Neural cell (in vitro differentiated cells): ENCODE data around the gene RPL29.

Experiments
- EZH2 ChIP-seq: fragments of 200-600, 300-800 bp; shearing (Covaris generic), sonication (generic); IDR thresholded peaks from 2 replicates; pipeline ENCODE4 v1.6.1; 2014; ENCODE audit warnings: antibody characterized with exemption, low read length, borderline replicate concordance, mild to moderate bottlenecking; ENCODE audit not compliant: insufficient read depth, poor library complexity, severe bottlenecking
- MXI1 ChIP-seq: fragments of 450-650 bp; conservative IDR thresholded peaks from 2 replicates; pipeline ENCODE4 v1.6.1; 2014; ENCODE audit warnings: antibody characterized with exemption, mild to moderate bottlenecking; ENCODE audit not compliant: poor library complexity, severe bottlenecking
- POLR2AphosphoS5 ChIP-seq: IDR thresholded peaks from 2 replicates; pipeline ENCODE4 v1.6.1; 2012
- RAD21 ChIP-seq: fragments of 450-650 bp; conservative IDR thresholded peaks from 2 replicates; pipeline ENCODE4 v1.6.1; 2014; ENCODE audit warnings: antibody characterized with exemption, mild to moderate bottlenecking, moderate library complexity
- SMC3 ChIP-seq: fragments of 450-650 bp; conservative IDR thresholded peaks from 2 replicates; pipeline ENCODE4 v1.6.1; 2014; ENCODE audit warnings: antibody characterized with exemption, mild to moderate bottlenecking, moderate library complexity; ENCODE audit not compliant: poor library complexity
- TF ChIP-seq, protein P1 (sequence below): fragments of 450-650 bp; IDR thresholded peaks from 2 replicates; pipeline ENCODE4 v1.5.1; 2014; ENCODE audit warnings: antibody characterized with exemption, mild to moderate bottlenecking, moderate library complexity; ENCODE audit not compliant: poor library complexity, severe bottlenecking
- TF ChIP-seq, protein P2 (sequence below): IDR thresholded peaks from 2 replicates; pipeline ENCODE4 v1.6.1; 2012; ENCODE audit warnings: borderline replicate concordance

DNA sequence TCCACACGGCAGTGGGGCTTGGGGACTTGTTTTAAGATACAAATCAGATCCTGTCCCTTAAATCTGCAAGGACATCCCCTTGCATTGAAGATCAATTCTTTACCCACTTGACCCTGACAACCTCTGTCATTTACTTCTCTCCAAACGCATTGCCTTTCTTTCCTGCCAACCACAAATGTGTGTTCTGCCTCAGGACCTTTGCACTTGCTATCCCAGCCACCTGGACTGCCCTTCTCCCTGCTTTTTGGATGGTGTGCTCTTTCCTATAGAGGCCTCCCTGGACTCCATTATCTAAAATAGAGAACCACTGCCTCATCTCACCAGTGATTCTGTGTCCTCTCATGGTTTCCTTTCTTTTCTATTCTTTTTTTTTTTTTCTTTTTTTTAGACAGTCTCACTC is 1.5 kb upstream of the RPL29 start:
- TF ChIP-seq MXI1, result no peak
- TF ChIP-seq, protein P1, sequence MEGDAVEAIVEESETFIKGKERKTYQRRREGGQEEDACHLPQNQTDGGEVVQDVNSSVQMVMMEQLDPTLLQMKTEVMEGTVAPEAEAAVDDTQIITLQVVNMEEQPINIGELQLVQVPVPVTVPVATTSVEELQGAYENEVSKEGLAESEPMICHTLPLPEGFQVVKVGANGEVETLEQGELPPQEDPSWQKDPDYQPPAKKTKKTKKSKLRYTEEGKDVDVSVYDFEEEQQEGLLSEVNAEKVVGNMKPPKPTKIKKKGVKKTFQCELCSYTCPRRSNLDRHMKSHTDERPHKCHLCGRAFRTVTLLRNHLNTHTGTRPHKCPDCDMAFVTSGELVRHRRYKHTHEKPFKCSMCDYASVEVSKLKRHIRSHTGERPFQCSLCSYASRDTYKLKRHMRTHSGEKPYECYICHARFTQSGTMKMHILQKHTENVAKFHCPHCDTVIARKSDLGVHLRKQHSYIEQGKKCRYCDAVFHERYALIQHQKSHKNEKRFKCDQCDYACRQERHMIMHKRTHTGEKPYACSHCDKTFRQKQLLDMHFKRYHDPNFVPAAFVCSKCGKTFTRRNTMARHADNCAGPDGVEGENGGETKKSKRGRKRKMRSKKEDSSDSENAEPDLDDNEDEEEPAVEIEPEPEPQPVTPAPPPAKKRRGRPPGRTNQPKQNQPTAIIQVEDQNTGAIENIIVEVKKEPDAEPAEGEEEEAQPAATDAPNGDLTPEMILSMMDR, result no peak
- TF ChIP-seq EZH2, result no peak
- no peak for TF ChIP-seq SMC3
- TF ChIP-seq POLR2AphosphoS5, result no peak
- TF ChIP-seq, protein P2, sequence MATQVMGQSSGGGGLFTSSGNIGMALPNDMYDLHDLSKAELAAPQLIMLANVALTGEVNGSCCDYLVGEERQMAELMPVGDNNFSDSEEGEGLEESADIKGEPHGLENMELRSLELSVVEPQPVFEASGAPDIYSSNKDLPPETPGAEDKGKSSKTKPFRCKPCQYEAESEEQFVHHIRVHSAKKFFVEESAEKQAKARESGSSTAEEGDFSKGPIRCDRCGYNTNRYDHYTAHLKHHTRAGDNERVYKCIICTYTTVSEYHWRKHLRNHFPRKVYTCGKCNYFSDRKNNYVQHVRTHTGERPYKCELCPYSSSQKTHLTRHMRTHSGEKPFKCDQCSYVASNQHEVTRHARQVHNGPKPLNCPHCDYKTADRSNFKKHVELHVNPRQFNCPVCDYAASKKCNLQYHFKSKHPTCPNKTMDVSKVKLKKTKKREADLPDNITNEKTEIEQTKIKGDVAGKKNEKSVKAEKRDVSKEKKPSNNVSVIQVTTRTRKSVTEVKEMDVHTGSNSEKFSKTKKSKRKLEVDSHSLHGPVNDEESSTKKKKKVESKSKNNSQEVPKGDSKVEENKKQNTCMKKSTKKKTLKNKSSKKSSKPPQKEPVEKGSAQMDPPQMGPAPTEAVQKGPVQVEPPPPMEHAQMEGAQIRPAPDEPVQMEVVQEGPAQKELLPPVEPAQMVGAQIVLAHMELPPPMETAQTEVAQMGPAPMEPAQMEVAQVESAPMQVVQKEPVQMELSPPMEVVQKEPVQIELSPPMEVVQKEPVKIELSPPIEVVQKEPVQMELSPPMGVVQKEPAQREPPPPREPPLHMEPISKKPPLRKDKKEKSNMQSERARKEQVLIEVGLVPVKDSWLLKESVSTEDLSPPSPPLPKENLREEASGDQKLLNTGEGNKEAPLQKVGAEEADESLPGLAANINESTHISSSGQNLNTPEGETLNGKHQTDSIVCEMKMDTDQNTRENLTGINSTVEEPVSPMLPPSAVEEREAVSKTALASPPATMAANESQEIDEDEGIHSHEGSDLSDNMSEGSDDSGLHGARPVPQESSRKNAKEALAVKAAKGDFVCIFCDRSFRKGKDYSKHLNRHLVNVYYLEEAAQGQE, result no peak
- no peak for TF ChIP-seq RAD21
